HG02870 (cell line): ENCODE data around the gene NCAPD3.
"Not testable (repeated sequence)": the region's sequence is repeated elsewhere in the genome, so short reads cannot be mapped to it uniquely, and the experiment has no call there.

Experiments
- ATAC-seq: cut with Tn5 transposase; IDR thresholded peaks from one replicate; pipeline ENCODE4 v1.9.1; 2021; ENCODE audit warnings: mild to moderate bottlenecking, moderate library complexity; ENCODE audit not compliant: unreplicated experiment

The NCAPD3 gene

DNA sequence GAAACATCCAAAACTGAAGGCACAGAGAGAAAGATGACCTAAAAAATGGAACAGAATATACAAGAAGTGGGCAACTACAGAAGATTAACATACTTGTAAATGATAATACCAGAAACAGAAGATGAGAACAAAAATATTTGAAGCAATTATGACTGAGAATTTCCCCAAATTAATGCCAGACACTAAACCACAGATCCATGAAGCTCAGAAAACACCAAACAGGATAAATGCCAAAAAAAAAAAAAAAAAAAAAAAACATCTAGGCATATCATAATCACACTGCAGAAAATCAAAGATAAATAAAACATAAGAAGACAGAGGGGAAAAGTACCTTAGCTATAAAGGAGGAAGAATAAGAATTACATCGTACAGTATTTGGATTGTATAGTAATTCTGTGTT lies 89.6 kb downstream of the NCAPD3 start:
- no peak for ATAC-seq

DNA sequence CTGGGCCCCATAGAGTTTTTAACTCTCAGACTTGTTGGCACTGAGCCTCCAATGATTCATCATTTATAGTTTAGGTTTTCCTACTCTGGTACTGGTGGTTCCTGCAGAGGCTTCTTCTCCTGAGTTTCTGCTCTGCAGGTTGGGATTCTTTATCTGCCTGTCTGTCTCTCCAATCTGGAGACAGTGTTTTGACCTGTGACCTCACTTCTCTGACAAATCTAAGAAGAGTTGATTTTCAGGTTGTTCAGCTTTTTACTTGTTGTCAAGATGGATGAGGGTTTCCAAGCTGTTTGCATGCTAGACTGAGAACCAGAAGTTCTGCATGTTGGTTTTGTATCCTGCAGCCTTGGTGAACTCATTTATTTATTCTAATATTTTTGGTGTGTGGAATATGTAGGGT lies 91.0 kb downstream of the NCAPD3 start:
- ATAC-seq: no peak

GRCh38 chr11:134131628-134132244 lies 92.0 kb downstream of the NCAPD3 start:
- ATAC-seq: no peak

GRCh38 chr11:134126217-134126822 lies 97.4 kb downstream of the NCAPD3 start:
- no peak for ATAC-seq

- ATAC-seq: no peak
Observed at GRCh38 chr11:134125507-134125906, 98.3 kb downstream of the NCAPD3 start.

GRCh38 chr11:134124660-134125451 lies 98.9 kb downstream of the NCAPD3 start:
- no peak for ATAC-seq

- ATAC-seq: no peak
Observed at GRCh38 chr11:134120921-134121526, 102.7 kb downstream of the NCAPD3 start.

DNA sequence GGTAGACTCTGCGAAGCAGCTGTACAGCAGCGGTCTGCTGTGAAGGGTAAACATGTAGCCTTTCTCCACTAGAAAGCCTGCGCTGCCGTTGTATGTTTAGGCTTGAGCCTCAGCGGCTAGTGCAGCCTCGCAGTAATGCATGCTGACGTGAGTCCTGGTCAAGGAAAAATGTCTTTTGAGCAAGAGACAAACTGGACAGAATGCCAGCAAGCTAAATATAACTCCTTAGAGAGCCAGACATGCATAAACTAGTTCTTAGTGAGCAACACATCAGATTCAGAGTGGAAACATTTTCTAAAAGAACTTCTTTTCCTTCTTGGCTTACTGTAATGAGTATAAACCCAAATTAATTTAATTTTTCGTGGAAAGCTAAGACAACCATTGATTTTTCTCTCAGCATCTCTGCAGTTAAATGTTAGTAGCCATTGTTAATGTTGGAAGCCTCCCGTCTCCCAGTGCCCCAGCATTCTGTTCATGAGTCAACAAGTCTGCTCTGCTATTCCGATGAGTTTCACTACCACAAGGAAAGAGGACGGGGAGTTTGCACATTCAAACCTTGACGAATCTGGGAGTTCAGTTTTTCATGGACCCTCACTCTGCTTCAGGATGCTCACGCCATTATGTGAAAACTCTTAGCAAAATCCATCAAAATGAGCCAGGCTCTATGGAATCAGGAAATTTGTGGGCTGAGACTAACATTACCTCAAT lies 103.5 kb downstream of the NCAPD3 start:
- ATAC-seq: no peak

- ATAC-seq: no peak
Observed at GRCh38 chr11:134119094-134119493, 104.7 kb downstream of the NCAPD3 start.

DNA sequence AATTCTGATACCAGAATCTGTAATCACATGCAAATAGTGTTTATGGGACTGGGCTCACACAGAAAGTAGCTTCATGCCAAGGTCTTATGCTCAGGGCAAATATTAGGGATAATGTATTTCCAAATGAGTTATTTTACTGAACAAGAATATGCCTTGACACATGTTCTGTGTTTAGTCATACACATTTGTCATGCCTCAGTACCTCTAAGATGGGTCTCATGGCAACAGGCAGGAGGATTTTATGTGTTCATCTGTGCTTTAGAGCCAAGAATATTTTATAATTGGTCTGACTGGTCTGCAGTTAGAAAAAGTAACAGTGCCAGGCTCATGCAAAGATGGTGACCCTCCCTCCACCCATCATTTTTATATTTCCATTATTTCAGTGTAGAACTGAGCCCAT lies 105.8 kb downstream of the NCAPD3 start:
- ATAC-seq: no peak

DNA sequence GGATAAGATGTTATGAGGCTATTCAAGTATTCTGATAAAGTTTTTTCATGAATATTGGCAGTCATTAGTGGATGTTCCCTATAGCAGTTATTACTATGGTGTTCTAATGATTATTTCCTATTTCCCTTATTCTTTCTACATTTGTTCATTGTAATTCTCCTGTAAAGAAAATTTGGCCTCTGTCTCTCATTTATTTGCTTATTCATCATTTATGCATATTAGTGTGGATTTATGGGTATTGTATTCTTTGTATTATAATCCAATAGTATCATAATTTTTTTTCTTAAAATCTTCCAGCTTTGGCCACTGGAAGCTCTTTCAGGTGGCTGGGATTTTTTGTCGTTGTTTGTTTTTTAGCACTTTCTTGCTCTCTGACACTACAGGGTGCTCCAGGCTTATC lies 107.6 kb downstream of the NCAPD3 start:
- ATAC-seq: no peak

GRCh38 chr11:134113787-134114186 lies 110.0 kb downstream of the NCAPD3 start:
- ATAC-seq: not testable (repeated sequence)

DNA sequence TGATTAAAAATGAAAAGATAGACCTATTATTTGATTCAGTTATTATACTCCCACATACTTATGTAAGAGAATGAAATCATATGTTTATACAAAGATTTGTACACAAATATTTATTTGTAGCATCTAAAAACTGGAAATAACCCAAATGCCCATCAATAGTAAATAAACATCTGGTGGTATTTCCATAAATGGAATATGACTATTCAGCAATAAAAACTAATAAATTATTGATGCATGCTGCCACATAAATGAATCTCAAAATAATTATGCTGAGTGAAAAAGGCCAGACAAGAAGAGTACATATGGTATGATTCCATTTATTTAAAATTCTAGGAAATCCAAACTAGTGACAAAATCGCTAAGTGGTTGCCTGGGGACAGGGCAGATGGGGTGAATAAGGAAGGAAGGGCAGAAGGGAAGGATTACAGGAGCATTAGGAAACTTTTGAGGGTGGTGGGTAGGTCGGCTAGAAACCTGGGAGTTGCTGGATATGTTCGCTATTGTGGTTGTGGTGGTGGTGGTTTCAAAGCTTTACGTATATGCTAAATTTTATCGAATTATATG lies 113.4 kb downstream of the NCAPD3 start:
- no peak for ATAC-seq
